HG03060 (cell line): ENCODE measurements around the gene AKAP13.
A peak's percentile ranks its signal among the peaks of the same experiment; 100 is the strongest.
"Not testable (repeated sequence)": the region's sequence is repeated elsewhere in the genome, so short reads cannot be mapped to it uniquely, and the experiment has no call there.

ENCODE experiments used
- ATAC-seq: cut with Tn5 transposase; IDR thresholded peaks from one replicate; pipeline ENCODE4 v1.9.1; 2021; ENCODE audit warnings: low read depth, moderate number of reproducible peaks; ENCODE audit not compliant: unreplicated experiment

AKAP13 gene

GRCh38 chr15:85473455-85473854, 93.1 kb downstream of the AKAP13 start:
- ATAC-seq: no peak

GRCh38 chr15:85474700-85475316, 94.4 kb downstream of the AKAP13 start:
- peak; percentile 35 for ATAC-seq

GRCh38 chr15:85475317-85475701, 94.9 kb downstream of the AKAP13 start:
- ATAC-seq: peak; percentile 36

GRCh38 chr15:85475711-85476110, 95.3 kb downstream of the AKAP13 start:
- ATAC-seq: no peak

- no peak for ATAC-seq
Measured at GRCh38 chr15:85477061-85477460, 96.7 kb downstream of the AKAP13 start.

GRCh38 chr15:85477730-85478129, 97.3 kb downstream of the AKAP13 start:
- no peak for ATAC-seq

- ATAC-seq: no peak
Measured at GRCh38 chr15:85479071-85479647, 98.8 kb downstream of the AKAP13 start.

GRCh38 chr15:85480923-85481322, 100.5 kb downstream of the AKAP13 start:
- ATAC-seq: no peak

GRCh38 chr15:85481543-85481942, 101.1 kb downstream of the AKAP13 start:
- ATAC-seq: not testable (repeated sequence)

- ATAC-seq: no peak
Measured at GRCh38 chr15:85482894-85483293, 102.5 kb downstream of the AKAP13 start.

- ATAC-seq: not testable (repeated sequence)
Measured at GRCh38 chr15:85483955-85484354, 103.6 kb downstream of the AKAP13 start.

GRCh38 chr15:85484923-85485322, 104.5 kb downstream of the AKAP13 start:
- not testable (repeated sequence) for ATAC-seq

GRCh38 chr15:85485956-85486567, 105.7 kb downstream of the AKAP13 start:
- peak; percentile 50 for ATAC-seq

- not testable (repeated sequence) for ATAC-seq
Measured at GRCh38 chr15:85487796-85488195, 107.4 kb downstream of the AKAP13 start.

GRCh38 chr15:85488997-85489396, 108.6 kb downstream of the AKAP13 start:
- ATAC-seq: no peak

GRCh38 chr15:85489773-85490493, 109.5 kb downstream of the AKAP13 start:
- no peak for ATAC-seq

GRCh38 chr15:85490856-85491255, 110.5 kb downstream of the AKAP13 start:
- ATAC-seq: no peak

- no peak for ATAC-seq
Measured at GRCh38 chr15:85491691-85492090, 111.3 kb downstream of the AKAP13 start.

- ATAC-seq: no peak
Measured at GRCh38 chr15:85492406-85492805, 112.0 kb downstream of the AKAP13 start.

GRCh38 chr15:85493260-85493659, 112.9 kb downstream of the AKAP13 start:
- no peak for ATAC-seq

GRCh38 chr15:85494048-85494777, 113.8 kb downstream of the AKAP13 start:
- ATAC-seq: no peak
